DOHH2 (cell line): Measurements from ENCODE around the gene SLAMF7.

Experiments
- EZH2phosphoT487 ChIP-seq: fragments of 200-600 bp; sonication (generic); IDR thresholded peaks from 2 replicates; pipeline ENCODE4 v1.6.1; 2017; ENCODE audit warnings: borderline replicate concordance, mild to moderate bottlenecking, antibody characterized with exemption, low read length, moderate library complexity, mixed read lengths
- TF ChIP-seq, protein P1 (sequence below): fragments of 200-600 bp; sonication (generic); IDR thresholded peaks from one replicate; pipeline ENCODE4 v1.5.1; 2014; ENCODE audit warnings: antibody characterized with exemption, mild to moderate bottlenecking, low read depth, low read length; ENCODE audit not compliant: poor library complexity, severe bottlenecking

DNA sequence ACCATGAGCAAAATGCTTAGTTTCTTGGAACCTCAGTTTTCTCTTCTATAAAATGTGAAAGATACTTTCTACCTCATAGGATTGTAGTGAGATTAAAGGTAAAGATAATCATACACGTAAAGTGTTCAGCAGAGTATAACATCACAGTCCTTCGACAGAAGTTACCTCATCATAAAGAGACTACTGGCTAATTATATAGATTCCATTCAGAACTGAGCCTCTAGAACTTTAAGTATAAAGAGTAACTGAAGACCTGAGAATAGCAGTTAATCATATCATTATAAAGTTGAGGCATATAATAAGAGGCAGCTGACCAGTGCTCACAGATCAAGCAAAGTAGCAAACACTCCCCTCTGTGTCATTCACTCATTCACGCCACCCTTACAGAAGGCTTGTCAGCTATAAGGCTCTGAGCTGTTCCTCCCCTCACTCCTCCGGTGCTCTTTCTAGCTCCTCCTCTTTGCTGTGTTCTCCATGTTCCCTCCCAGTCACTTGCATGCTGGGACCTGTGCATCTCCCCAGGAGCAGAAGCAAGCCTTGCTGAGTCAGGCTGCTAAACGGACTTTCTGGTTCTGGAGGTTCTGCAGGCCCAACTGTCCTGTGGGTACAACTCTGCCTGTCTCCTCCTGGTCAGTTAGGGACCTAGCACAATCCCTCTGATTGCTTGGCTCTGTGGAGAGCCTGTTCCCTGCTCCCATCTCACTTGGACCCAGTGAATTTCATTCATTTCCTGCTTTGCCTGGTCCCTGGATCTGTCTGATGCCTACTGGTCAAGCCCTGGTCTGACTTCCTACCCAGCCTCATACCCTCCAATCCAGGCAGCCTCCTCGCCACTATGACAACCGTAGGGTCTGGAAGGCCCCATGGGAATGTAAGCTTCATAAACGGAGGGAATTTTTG is 28.6 kb downstream of the SLAMF7 start:
- TF ChIP-seq EZH2phosphoT487 = no peak
- TF ChIP-seq, protein P1, sequence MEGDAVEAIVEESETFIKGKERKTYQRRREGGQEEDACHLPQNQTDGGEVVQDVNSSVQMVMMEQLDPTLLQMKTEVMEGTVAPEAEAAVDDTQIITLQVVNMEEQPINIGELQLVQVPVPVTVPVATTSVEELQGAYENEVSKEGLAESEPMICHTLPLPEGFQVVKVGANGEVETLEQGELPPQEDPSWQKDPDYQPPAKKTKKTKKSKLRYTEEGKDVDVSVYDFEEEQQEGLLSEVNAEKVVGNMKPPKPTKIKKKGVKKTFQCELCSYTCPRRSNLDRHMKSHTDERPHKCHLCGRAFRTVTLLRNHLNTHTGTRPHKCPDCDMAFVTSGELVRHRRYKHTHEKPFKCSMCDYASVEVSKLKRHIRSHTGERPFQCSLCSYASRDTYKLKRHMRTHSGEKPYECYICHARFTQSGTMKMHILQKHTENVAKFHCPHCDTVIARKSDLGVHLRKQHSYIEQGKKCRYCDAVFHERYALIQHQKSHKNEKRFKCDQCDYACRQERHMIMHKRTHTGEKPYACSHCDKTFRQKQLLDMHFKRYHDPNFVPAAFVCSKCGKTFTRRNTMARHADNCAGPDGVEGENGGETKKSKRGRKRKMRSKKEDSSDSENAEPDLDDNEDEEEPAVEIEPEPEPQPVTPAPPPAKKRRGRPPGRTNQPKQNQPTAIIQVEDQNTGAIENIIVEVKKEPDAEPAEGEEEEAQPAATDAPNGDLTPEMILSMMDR = no peak
